NT2/D1 (cell line): Measurements from ENCODE around the gene MAP4K1.

Source experiments
- SUZ12 ChIP-seq: IDR thresholded peaks from 2 replicates; pipeline ENCODE4 v1.6.1; 2011; ENCODE audit not compliant: insufficient read length, insufficient read depth; ENCODE audit errors: extremely low read depth
- YY1 ChIP-seq: IDR thresholded peaks from 2 replicates; pipeline ENCODE4 v1.6.1; 2011; ENCODE audit not compliant: insufficient read length, insufficient read depth
- ZNF274 ChIP-seq: IDR thresholded peaks from 2 replicates; pipeline ENCODE4 v1.6.1; 2011; ENCODE audit warnings: mild to moderate bottlenecking, low read depth, low read length

DNA sequence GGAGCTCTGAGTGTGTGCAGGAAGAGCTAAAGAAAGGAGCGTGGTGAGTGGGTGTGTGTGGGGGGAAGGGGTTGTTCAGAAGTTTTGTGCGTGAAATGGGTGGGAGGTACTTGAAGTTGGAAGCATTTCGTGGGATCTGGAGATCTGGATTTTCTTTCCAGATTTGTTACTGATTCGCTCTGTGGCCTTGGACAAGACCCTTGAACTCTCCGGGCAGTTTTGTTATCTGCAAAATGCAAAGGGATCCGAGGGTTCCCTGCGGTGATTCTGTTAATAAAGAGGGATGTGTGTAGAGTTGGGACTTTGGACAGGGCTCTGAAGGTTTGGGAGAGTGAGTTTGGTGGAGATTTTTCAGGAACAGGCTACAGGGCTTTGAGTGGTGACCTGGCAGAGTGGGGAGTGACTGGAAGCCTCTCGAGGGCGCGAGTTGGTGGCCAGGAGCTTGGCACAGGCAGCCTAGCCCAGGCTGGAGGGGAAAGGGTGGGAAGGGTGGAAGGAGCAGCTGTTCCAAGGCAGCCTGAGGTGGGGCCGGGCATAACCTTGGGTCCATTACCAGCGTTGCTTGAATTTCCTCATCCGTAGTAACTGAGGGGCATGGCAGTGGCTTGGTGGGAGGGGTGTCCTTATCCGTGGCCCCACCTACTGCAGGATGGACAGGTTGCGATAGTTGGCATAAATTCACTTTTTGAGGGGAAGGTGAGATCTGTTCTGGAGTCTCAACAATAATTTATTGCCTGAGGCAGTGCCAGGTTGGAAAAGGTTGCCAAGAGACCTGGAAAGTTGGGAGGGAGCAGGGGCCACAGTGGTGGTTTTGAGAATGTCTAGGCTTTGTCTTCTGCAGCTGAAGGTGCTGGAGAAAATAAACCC, 31.8 kb upstream of the MAP4K1 start:
- TF ChIP-seq ZNF274, result no peak
- TF ChIP-seq YY1, result no peak
- no peak for TF ChIP-seq SUZ12
